Activated T-cell treated with anti-CD3 and anti-CD28 coated beads for 48 hours (primary cell): ENCODE results near the gene CREBBP.
"Not testable (repeated sequence)": the region's sequence is repeated elsewhere in the genome, so short reads cannot be mapped to it uniquely, and the experiment has no call there.

Experiments
- DNase-seq: peaks from one replicate; pipeline ENCODE4 v3.0.0-alpha.2; 2020; ENCODE audit warnings: low read depth

CREBBP gene

GRCh38 chr16:3880623-3881498, at the start of gene CREBBP:
CREBBP (minus strand) TSS chr16:3880713; CDS start chr16:3879916, 797 bp downstream.
- DNase-seq: peak; percentile 86

DNA sequence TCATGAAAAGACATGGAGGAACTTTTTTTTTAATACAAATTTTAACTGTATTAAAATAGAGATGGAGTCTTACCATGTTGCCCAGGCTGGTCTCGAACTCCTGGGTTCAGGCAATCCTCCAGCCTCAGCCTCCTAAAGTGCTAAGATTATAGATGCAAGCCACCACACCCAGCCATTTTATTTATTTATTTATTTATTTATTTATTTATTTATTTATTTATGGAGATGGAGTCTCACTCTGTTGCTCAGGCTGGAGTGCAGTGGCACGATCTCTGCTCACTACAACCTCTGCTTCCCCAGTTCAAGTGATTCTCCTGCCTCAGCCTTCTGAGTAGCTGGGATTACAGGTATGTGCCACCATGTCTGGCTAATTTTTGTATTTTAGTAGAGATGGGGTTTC, 46.6 kb upstream of the CREBBP start:
- DNase-seq: not testable (repeated sequence)

DNA sequence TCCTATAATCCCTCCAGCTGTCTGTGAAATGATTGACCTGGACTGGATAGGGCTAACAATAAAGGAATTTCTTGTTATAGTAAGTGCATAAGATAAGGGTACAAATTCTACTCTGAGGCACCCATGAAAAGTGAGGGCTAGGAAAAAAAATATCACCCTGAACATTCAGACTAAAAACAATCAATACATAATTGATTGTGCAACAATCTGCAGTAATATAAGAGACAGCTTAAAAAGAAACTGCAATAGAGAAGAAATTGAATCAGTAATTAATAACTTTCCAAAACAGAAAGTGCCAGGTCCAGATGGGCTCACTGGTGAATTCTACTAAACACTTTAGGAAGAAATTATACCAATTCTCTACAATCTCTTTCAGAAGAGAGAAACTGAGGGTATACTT, 44.2 kb upstream of the CREBBP start:
- no peak for DNase-seq

- DNase-seq: no peak
Measured at GRCh38 chr16:3922241-3922640, 41.7 kb upstream of the CREBBP start.

DNA sequence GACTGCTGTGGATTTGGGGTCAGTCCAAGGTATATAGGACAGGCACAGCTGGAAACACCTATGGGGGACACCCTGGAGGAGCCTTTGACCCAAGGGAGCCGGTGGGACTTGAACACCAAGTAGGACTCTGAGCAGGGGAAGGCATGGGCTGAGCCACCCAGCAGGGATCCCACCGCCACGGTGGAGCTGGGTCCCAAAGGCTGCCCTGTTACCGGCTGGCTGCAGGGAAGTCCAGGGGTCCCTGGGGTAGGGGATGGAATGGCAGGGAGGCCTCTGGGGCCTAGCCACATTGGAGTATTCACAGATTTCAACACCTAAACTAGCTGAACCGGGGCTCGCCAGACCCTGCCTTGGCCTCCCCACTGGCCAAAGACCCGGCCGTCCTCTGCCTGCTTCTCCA, 39.7 kb upstream of the CREBBP start:
- no peak for DNase-seq

GRCh38 chr16:3919413-3919812, 38.9 kb upstream of the CREBBP start:
- no peak for DNase-seq

GRCh38 chr16:3915426-3916260, 35.1 kb upstream of the CREBBP start:
- DNase-seq: no peak

- DNase-seq: no peak
Measured at GRCh38 chr16:3912897-3913296, 32.4 kb upstream of the CREBBP start.

GRCh38 chr16:3912373-3912772, 31.9 kb upstream of the CREBBP start:
- DNase-seq: no peak

- not testable (repeated sequence) for DNase-seq
Measured at GRCh38 chr16:3911741-3912140, 31.2 kb upstream of the CREBBP start.

GRCh38 chr16:3909791-3910583, 29.5 kb upstream of the CREBBP start:
- DNase-seq: no peak

GRCh38 chr16:3908951-3909437, 28.5 kb upstream of the CREBBP start:
- DNase-seq: no peak

DNA sequence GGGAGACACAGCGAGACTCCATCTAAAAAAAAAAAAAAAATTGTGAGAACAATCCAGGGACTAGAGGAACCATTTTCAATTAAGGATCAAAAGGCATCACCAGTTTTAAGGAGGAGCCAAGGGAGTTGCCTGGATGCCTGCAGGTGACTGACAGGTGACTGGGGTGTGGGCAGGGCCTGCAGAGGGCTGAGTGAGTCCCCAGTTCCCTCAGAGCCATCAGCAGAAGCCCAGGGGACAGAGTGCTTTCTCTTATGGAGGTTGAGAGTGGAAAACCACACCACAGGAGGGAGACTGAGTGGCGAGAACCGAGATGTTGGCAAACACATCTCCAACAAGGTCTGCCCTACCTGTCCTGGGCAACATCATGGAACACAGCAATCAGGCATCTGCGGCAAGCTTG, 27.1 kb upstream of the CREBBP start:
- no peak for DNase-seq

GRCh38 chr16:3906363-3906762, 25.9 kb upstream of the CREBBP start:
- no peak for DNase-seq

GRCh38 chr16:3904875-3905274, 24.4 kb upstream of the CREBBP start:
- no peak for DNase-seq

GRCh38 chr16:3890091-3890490, 9.6 kb upstream of the CREBBP start:
- no peak for DNase-seq

DNA sequence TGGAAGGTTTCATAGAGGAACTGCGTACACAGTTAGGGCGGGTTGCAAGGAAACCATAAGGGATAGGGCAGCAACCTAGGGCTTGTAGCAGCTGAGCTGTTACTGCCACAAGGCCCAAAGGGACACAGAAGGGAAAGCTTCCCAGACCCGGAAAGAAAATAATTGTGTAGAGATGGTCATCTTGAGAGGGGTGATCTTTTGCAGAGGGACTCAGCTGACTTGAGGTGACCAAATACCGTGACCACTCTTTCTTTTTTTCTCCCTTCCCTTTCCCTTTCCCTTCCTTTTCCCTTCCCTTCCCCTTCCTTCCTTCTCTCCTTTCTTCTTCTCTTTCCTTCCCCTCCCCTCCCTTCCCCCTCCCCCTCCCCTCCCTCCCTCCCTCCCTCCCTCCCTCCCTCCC, 8.5 kb upstream of the CREBBP start:
- no peak for DNase-seq

GRCh38 chr16:3885999-3886398, 5.5 kb upstream of the CREBBP start:
- not testable (repeated sequence) for DNase-seq

DNA sequence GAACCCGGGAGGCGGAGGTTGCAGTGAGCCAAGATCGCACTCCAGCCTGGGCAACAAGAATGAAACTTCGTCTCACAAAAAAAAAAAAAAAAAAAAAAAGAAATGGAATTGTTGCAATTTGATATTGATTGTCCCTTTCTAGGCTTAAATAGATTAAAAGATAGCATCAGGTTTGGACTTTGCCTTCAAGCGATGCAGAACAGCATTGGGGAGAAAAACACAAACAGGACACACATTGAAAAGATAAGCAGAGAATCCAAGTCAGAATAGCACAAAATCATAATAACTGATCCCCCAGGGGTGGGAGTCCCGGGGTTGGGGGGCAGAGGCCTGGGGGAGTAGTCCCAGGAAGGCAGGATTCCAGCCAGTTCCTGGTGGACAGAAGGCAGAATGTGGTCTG, 3.9 kb upstream of the CREBBP start:
- DNase-seq: no peak

DNA sequence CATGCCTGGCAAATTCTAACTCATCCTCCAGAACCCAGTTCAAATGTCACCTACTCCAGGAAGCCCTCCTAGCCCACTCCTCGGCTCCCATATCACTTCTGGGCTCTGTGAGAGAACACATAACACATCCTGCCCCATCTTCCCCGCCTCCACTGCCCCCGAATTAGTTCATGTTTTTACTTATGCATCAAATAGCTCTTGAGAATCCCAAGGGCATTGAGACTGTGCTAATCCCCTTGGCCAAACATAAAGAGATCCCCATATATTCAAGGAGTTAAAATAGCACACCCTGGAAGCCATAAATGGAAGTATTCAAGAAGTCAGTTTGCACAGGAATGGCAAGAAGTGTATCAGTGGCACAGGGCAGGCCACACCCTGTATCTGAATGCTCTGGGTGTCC, 2.0 kb upstream of the CREBBP start:
- DNase-seq: no peak

GRCh38 chr16:3881499-3881990, 1.0 kb upstream of the CREBBP start:
- DNase-seq: no peak
